Head of caudate nucleus (tissue), 42 donors: ENCODE results near the gene UCK1.
A peak's percentile ranks its signal among the peaks of the same experiment; 100 is the strongest.

ENCODE experiments used
- DNase-seq, 42 donors: peaks; one replicate each; pipeline versions ENCODE4 v3.0.0 to v3.0.0-alpha.2; 2020 to 2021; ENCODE audit warnings: mixed read lengths in 7 of 42
- intact Hi-C: fragments of 100-400 bp; cut with DNase I; formaldehyde crosslinking; loops from one replicate; pipeline ENCODE4 v1.15.0; 2022

UCK1 gene

GRCh38 chr9:131530920-131531832, at the start of gene UCK1:
UCK1 (minus strand) TSS chr9:131531263; CDS start chr9:131531174, 89 bp downstream.
- DNase-seq: peak in 41 of 42 donors; percentile 46 to 89 (median 75)
- intact Hi-C loops: no loop called here

GRCh38 chr9:131580358-131580757, 49.3 kb upstream of the UCK1 start:
- intact Hi-C loops: no loop called here
- DNase-seq: peak in 1 of 42 donors; percentile 18

GRCh38 chr9:131579789-131580211, 48.7 kb upstream of the UCK1 start:
- intact Hi-C loops: no loop called here
- DNase-seq: peak in 17 of 42 donors; percentile 23 to 56 (median 38)

DNA sequence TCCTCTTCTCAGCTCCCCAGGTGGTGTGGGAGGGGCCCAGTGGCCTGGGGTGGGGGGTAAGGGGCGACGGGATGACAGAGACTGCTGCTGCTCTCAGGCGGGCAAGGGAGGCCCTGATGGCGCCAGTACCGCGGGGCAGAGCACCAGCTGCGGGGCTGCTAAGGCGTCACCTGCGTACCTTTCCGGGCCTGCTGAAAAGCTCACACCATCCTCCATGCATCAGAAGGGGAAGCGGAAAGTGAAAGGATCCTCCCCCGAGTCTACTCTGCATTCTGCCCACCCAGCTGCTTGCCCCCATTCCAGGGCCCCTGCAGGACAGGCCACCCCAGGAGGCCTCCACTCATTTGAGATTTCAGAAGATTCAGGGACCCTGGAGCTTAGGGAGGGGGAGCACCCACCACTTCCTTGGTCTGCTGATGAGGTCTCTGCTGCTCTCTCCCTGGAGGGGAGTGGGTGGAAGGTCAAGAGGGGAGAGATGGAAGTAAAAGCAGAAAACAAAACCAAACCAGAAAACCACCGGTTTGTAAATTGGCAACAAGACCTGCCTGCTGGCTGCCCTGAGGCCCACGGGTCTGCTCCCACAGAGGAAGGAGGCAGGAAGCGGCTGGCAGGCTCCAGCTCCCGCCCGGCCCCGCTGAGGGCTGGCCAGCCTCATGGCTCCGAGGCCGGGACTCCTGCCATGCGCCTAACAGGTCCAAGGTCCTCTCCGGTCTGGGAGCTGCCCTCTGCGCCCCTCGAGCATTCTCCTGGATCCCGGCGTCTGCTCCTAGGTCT, 47.9 kb upstream of the UCK1 start:
- DNase-seq: peak in 21 of 42 donors; percentile 30 to 71 (median 50)
- intact Hi-C loops: no loop called here

DNA sequence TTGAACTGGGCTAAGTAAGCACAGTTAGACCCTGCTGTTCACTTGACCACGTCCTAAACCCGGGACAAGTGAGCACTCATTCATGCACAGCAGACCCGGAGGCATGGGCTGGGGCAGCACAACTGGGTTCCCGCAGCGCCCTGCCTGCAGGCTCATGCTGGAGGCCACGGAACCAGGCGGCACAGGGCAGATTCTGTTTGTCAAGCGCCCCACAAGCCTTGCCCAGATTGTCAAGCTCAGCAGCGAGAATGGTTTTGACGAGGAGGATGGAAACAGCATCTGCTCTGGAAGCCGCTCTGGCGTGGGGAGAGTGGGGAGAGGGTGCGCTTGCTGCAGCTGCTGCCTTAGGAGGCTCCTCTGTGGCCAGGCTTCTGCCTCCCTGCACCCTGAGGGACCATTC, 47.0 kb upstream of the UCK1 start:
- intact Hi-C loops: no loop called here
- DNase-seq: no peak

DNA sequence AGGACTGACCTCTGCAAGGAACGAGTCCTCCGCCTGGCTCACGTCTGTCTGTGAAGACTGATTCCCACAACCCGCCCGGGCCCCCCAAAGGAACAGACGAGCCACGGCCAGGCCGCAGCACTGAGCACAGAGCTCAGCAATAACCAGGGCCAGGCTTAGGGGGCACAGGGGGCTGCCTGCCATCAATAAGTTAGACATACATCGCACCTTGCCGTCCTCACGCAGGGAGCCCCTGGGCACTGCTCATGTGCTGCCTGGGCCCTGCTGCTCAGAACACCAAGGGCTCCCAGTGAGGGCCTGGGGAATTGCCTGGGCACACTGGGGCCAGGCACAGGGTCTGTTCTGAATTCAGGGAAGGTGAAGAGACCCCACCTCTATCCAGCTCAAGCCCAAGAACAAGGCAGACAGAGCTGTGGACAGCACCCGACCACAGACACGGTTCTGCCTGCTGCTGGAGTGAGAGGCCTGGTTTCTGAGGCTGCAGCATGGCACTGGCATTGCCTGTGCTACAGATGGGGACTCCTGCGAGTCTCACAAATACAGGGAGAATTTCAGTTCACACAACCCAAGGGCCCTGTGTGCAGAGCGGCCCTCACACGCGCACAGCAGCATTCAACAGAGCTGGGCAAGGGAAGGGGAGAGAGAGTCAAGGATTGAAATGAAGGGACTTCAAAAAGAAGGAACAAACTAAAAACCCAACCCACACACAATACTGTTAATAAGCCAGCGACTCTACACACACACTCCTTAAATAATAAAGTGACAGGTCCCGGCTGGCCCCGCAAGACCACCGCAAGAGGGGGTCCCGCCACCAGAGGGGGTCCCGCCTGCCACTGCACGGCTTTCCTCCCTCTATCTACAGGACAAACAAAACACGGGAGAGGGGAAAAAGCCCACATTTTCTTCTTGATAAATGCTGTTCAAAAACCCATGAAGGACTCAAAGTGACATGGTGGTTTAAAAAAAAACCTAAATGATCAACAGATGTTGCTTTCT, 46.2 kb upstream of the UCK1 start:
- intact Hi-C loops: no loop called here
- no peak for DNase-seq

GRCh38 chr9:131575946-131576853, 45.1 kb upstream of the UCK1 start:
- intact Hi-C loops: no loop called here

DNA sequence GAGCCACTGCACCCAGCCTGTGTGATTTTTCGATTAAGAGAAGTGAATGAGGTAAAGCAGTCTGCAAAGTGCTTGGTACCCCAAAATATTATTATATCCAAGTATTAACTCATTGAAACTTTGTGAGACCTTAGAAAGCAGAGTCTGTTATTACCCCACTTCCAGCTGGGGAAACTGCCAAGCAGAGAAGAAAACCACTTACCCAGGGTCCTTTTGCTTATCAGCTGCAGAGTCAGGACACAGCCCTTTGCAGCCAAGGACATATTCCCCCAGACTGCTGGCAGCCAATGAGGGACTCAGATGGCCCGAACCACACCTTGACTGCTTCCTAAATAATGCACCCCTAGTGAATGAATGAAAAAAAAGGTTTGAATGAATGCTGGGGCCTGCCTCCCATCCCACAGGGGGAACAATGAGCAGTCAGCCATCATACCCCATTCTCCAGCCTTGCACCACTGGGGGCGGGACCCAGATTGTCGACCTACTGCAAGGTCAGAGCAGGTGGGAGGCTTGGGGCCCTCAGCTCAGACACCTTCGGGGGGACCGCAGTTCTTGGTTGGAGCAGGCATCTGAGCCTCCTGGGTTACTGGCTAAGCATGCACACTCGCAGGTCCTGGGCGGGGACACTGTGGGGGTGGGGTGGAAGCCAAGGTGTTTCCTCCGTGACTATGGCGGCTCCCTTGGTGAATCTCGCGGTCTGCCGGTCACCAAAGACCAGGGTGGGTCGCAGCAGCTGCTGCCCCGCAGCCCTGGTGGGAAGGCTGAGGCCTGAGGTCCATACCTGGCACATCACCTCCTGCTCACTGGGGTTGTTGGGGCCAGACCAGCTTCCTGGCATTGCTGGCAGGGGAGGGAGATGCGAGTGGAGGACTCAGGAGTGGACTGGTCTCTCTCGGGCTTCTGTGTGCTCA, 43.9 kb upstream of the UCK1 start:
- no peak for DNase-seq
- intact Hi-C loops: no loop called here

More at GRCh38 chr9:131575946-131576853, 45.1 kb upstream of the UCK1 start:
- no peak for DNase-seq

DNA sequence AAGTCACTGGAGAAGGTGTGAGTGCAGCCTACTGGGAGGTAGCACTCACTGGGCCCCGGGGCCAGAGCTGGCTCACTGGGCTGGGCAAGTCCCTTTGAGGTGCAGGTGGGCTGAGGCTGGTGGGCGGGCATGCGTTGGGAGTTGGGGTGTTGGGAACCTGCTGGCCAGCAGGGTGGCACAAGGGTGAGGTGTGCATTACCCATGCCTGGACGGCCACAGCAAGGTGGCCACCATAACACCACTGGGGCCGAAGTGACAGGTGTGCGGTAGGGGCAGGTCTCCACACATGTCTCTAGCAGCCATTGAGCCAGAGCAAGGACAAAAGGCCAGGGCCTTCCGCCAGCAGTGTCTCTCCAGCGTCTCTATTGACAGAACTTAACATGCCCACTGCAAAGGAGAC, 36.8 kb upstream of the UCK1 start:
- intact Hi-C loops: no loop called here
- no peak for DNase-seq

DNA sequence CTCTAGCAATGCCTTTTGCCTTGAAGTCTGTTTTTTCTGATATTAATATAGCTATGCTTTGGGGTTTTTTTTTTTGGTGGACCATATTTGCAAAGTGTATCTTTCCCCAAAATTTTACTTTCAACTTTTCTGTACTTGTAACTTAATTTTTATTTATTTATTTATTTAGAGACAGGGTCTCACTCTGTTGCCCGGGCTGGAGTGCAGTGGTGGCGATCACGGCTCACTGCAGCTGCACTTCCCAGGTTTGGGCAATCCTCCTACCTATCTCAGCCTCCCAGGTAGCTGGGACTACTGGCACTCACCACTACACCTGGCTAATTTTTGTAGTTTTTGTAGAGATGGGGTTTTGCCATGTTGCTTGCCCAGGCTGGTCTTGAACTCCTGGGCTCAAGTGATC, 35.1 kb upstream of the UCK1 start:
- intact Hi-C loops: no loop called here

DNA sequence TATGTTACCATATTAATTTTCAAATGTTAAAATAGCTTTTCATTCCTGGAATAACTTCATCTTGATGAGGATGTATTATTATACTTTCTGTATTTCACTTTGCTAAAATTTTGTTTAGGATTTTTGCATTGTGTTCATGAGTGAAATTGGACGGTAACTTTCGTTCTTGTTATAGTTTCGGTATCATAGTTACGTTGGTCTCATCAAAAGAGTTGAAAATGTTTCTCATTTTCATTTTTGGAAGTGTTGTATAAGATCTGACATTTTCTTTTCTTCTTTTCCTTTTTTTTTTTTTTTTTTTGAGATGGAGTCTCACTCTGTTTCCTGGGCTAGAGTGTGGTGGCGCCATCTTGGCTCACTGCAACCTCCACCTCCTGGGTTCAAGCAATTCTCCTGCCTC, 34.3 kb upstream of the UCK1 start:
- intact Hi-C loops: no loop called here
- DNase-seq: no peak

More for the DNA sequence above, 35.1 kb upstream of the UCK1 start:
- DNase-seq: no peak

DNA sequence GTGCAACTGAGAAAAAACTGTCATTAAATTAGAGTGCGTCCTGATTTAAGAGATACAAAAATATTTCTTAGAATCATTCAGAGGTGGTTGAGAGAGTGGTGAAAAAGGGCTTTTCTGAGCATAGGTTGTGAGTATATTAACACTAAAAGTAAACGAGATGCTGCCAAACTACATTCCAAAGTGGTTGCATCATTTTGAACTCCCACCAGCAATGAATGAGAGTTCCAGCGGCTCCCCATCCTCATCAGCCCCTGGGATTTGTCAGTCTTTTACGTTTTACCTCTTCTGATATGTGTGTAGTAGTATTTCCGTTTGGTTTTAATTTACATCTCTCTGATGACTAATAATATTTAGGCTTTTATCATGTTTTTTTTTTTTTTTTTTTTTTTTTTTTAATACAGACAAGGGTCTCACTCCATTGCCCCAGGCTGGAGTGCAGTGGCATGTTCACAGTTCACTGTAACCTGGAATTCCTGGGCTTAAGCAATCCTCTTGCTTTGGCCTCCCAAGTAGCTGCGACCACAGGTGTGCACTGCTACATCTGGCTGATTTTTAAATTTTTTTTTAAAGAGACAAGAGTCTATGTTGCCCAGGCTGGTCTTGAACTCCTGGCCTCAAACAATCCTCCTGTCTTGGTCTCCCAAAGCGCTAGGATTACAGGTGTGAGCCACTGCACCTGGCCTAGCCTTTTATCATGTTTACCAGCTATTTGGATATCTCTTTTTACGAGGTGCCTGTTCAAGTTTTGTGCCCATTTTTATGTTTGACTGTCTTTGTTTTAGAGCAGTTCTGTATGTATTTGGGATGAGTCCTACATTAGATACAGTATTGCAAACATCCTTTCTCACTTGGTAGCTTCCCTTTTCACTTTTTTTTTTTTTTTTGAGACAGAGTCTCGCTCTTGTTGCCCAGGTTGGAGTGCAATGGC, 31.2 kb upstream of the UCK1 start:
- intact Hi-C loops: no loop called here
- no peak for DNase-seq

GRCh38 chr9:131559421-131560000, 28.4 kb upstream of the UCK1 start:
- DNase-seq: no peak
- intact Hi-C loops: no loop called here

DNA sequence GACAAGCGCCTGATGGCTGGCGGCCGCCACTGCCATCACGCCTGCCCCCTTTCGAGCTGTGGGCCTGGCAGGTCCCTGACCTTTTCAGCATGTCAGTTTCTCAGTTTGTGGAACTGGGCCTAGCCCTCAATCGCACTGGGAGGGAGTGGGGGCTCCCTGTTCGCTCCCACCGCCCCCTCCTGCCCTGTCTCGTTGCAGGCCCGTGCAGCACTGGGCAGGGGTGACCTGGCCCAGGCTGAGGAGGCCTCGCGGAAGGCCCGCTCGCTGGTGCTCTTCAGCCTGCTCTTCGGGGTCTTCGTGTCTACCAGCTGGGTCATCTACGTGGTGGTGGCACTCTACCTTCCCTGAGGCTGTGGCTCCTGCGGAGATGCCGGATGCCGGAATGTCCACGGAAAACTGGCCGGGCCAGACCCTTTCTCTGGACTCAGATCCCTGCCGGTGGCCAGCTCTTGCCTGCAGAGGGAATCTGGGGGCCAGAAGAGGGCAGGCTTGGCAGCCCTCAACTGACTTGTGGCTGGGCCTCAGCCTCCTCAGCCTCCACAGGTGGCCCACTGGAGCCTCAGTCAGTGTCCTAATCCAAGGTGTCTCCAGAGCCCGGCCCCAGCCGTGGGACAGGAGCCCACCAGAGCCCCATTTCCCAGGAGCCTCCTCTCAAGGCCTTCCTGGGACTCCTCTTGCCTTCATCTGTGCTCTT, 26.9 kb upstream of the UCK1 start:
- intact Hi-C loops: no loop called here
- DNase-seq: no peak
